ENCODE data around the gene NDUFS6. TPM values are rescaled to one million over a fixed set of nuclear protein-coding genes. Genes with fewer than 3 reads are reported as not detected.

The NDUFS6 gene
- total and polyA plus RNA-seq, 2 of the 8 experiments (the other 6 are each of a cell fraction or from before 2014, with no cell fraction given) = 72.7 to 191 TPM

GRCh38 chr5:1756481-1756880 lies 44.7 kb upstream of the NDUFS6 start (continued):
- no peak for TF ChIP-seq YY1 (IDR thresholded peaks at IDR 0.05; ENCODE audit: low read depth, low read length)
- TF ChIP-seq ASH2L (IDR thresholded peaks at IDR 0.05; ENCODE audit: low read length) = no peak
- TF ChIP-seq TEAD4 (IDR thresholded peaks at IDR 0.05; ENCODE audit: low read depth, low read length) = no peak
- no peak for TF ChIP-seq SAP30 (IDR thresholded peaks at IDR 0.05; ENCODE audit: insufficient read depth, insufficient replicate concordance, low read length)
- no peak for TF ChIP-seq EP300 (IDR thresholded peaks at IDR 0.05; ENCODE audit: borderline replicate concordance in 1 of 2, low read depth in 2 of 2, low read length in 2 of 2)
- no peak for TF ChIP-seq USF2 (IDR thresholded peaks at IDR 0.05; ENCODE audit: low read length)
- no peak for TF ChIP-seq RFX5 (IDR thresholded peaks at IDR 0.05; ENCODE audit: borderline replicate concordance, low read depth, low read length)
- no peak for TF ChIP-seq E2F6 (IDR thresholded peaks at IDR 0.05)
